Measurements from ENCODE around the gene LAMC3. TPM values are rescaled to one million over a fixed set of nuclear protein-coding genes. Genes with fewer than 3 reads are reported as not detected.

Gene LAMC3
- under 1 TPM; 0.58 to 0.73 (median 0.69) TPM for total RNA-seq
- long read RNA-seq, donor 1, full-length matches to known transcripts = 1 of 2 reads
- long read RNA-seq, donor 1, partial matches to known transcripts = 1 of 2 reads
- long read RNA-seq, donor 1, other reads (novel, unspliced or antisense) = 0 of 2 reads
- long read RNA-seq, donor 2, full-length matches to known transcripts = 1 of 1 reads
- long read RNA-seq, donor 2, partial matches to known transcripts = 0 of 1 reads
- long read RNA-seq, donor 2, other reads (novel, unspliced or antisense) = 0 of 1 reads

GRCh38 chr9:131008909-131009618 is at the start of gene LAMC3:
TSS of gene LAMC3 (plus strand) at chr9:131009174. CDS start at chr9:131009215, 41 bp downstream.
- no peak for TF ChIP-seq CTCF (IDR thresholded peaks at IDR 0.05)
- Histone ChIP-seq H3K4me1 (ENCODE audit: low read depth) (no peaks in the 10 kb centered on the region), H3K4me3 (no peak within 1 kb of the TSS), H3K36me3 (ENCODE audit: low read depth) (no peaks in the 10 kb centered on the region), H3K9me3 (no peaks in the 10 kb centered on the region)
- ATAC-seq (peak; percentile 44), DNase-seq (no peak)
- intact Hi-C loops (cut with DNase I, micrococcal nuclease) = no loop called here

GRCh38 chr9:130959809-130960334 is 49.1 kb upstream of the LAMC3 start:
- intact Hi-C loops (cut with DNase I, micrococcal nuclease) = no loop called here

GRCh38 chr9:130960522-130961378 is 48.2 kb upstream of the LAMC3 start:
- Histone ChIP-seq H3K4me1 (ENCODE audit: low read depth) (no peaks in the 10 kb centered on the region), H3K4me3 (no peak overlapping the region)
- ATAC-seq = no peak

More at GRCh38 chr9:130959809-130960334, 49.1 kb upstream of the LAMC3 start:
- TF ChIP-seq CTCF (IDR thresholded peaks at IDR 0.05) = no peak
- ATAC-seq (no peak), DNase-seq (peak in 1 of 3 donors; percentile 12)
- H3K4me3 ChIP-seq = no peak overlapping the region
- no peaks in the 10 kb centered on the region for H3K36me3 ChIP-seq (ENCODE audit: low read depth)
- H3K4me1 ChIP-seq (ENCODE audit: low read depth) = no peaks in the 10 kb centered on the region
- H3K9me3 ChIP-seq = no peaks in the 10 kb centered on the region

GRCh38 chr9:130961511-130962300 is 47.3 kb upstream of the LAMC3 start:
- DNase-seq = peak in 1 of 3 donors; percentile 7
- TF ChIP-seq CTCF (IDR thresholded peaks at IDR 0.05) = no peak
- Histone ChIP-seq H3K36me3 (ENCODE audit: low read depth) (no peaks in the 10 kb centered on the region), H3K9me3 (no peaks in the 10 kb centered on the region), H3K4me1 (ENCODE audit: low read depth) (no peaks in the 10 kb centered on the region), H3K4me3 (no peak overlapping the region)
- ATAC-seq = no peak
- intact Hi-C loops (cut with DNase I, micrococcal nuclease) = no loop called here

More at GRCh38 chr9:130960522-130961378, 48.2 kb upstream of the LAMC3 start:
- peak in 1 of 3 donors; percentile 19 for DNase-seq
- no peak for TF ChIP-seq CTCF (IDR thresholded peaks at IDR 0.05)
- intact Hi-C loops (cut with DNase I, micrococcal nuclease) = no loop called here
- Histone ChIP-seq H3K9me3 (no peaks in the 10 kb centered on the region), H3K36me3 (ENCODE audit: low read depth) (no peaks in the 10 kb centered on the region)

Measured in mucosa of descending colon (tissue), 3 donors.